ENCODE results near the gene SLC26A1. TPM values are rescaled to one million over a fixed set of nuclear protein-coding genes. Genes with fewer than 3 reads are reported as not detected.

Gene SLC26A1
- 0.22 TPM for total RNA-seq
- long read RNA-seq: 0 reads

- DNase-seq (ENCODE audit: low spot score): no peak
- intact Hi-C loops (cut with DNase I): no loop called here
Measured at GRCh38 chr4:993111-994029, at the start of gene SLC26A1. Gene SLC26A1 (minus strand): TSS chr4:993404. CDS start chr4:991703, 1,701 bp downstream.

- no peak for DNase-seq (ENCODE audit: low spot score)
- intact Hi-C loops (cut with DNase I): no loop called here
Measured at GRCh38 chr4:1042352-1043055, 49.3 kb upstream of the SLC26A1 start.

- no peak for DNase-seq (ENCODE audit: low spot score)
- intact Hi-C loops (cut with DNase I): no loop called here
Measured at GRCh38 chr4:1041936-1042330, 48.7 kb upstream of the SLC26A1 start.

GRCh38 chr4:1041147-1041935, 48.1 kb upstream of the SLC26A1 start:
- no peak for DNase-seq (ENCODE audit: low spot score)
- intact Hi-C loops (cut with DNase I): no loop called here

- DNase-seq (ENCODE audit: low spot score): no peak
- intact Hi-C loops (cut with DNase I): no loop called here
Measured at GRCh38 chr4:1040344-1041146, 47.3 kb upstream of the SLC26A1 start.

GRCh38 chr4:1039493-1040343, 46.5 kb upstream of the SLC26A1 start:
- DNase-seq (ENCODE audit: low spot score): no peak
- intact Hi-C loops (cut with DNase I): no loop called here

- no peak for DNase-seq (ENCODE audit: low spot score)
- intact Hi-C loops (cut with DNase I): no loop called here
Measured at GRCh38 chr4:1038948-1039492, 45.8 kb upstream of the SLC26A1 start.

- intact Hi-C loops (cut with DNase I): no loop called here
- no peak for DNase-seq (ENCODE audit: low spot score)
Measured at GRCh38 chr4:1036976-1037810, 44.0 kb upstream of the SLC26A1 start.

- no peak for DNase-seq (ENCODE audit: low spot score)
- intact Hi-C loops (cut with DNase I): no loop called here
Measured at GRCh38 chr4:1036095-1036494, 42.9 kb upstream of the SLC26A1 start.

GRCh38 chr4:1035510-1035909, 42.3 kb upstream of the SLC26A1 start:
- DNase-seq (ENCODE audit: low spot score): no peak
- intact Hi-C loops (cut with DNase I): no loop called here

GRCh38 chr4:1033840-1034551, 40.8 kb upstream of the SLC26A1 start:
- intact Hi-C loops (cut with DNase I): no loop called here
- DNase-seq (ENCODE audit: low spot score): no peak

- intact Hi-C loops (cut with DNase I): no loop called here
- DNase-seq (ENCODE audit: low spot score): no peak
Measured at GRCh38 chr4:1032861-1033260, 39.7 kb upstream of the SLC26A1 start.

GRCh38 chr4:1031956-1032795, 39.0 kb upstream of the SLC26A1 start:
- intact Hi-C loops (cut with DNase I): no loop called here
- no peak for DNase-seq (ENCODE audit: low spot score)

- intact Hi-C loops (cut with DNase I): no loop called here
- no peak for DNase-seq (ENCODE audit: low spot score)
Measured at GRCh38 chr4:1031346-1031745, 38.1 kb upstream of the SLC26A1 start.

GRCh38 chr4:1030559-1030958, 37.4 kb upstream of the SLC26A1 start:
- no peak for DNase-seq (ENCODE audit: low spot score)
- intact Hi-C loops (cut with DNase I): no loop called here

- no peak for DNase-seq (ENCODE audit: low spot score)
- intact Hi-C loops (cut with DNase I): no loop called here
Measured at GRCh38 chr4:1030031-1030430, 36.8 kb upstream of the SLC26A1 start.

Data from cardiac septum (tissue), 1 donor.